H9 (cell line): Measurements from ENCODE around the gene GBE1. TPM values are rescaled to one million over a fixed set of nuclear protein-coding genes. Genes with fewer than 3 reads are reported as not detected.

Experiments
- DNase-seq: peaks from one replicate; pipeline ENCODE4 v3.0.0-alpha.2; 2017
- H2AFZ ChIP-seq: one replicate; pipeline ENCODE4 v1.6.1; 2013; ENCODE audit warnings: mild to moderate bottlenecking, low read length, control low read depth, moderate library complexity
- H2AK5ac ChIP-seq: 2 replicates; pipeline ENCODE4 v1.6.1; 2013; ENCODE audit warnings: low read length, control low read depth, mixed read lengths; ENCODE audit not compliant: insufficient read length
- H2BK120ac ChIP-seq: one replicate; pipeline ENCODE4 v1.6.1; 2013; ENCODE audit warnings: low read depth, mild to moderate bottlenecking, low read length, control low read depth, inconsistent platforms; ENCODE audit not compliant: poor library complexity, severe bottlenecking
- H2BK12ac ChIP-seq: 2 replicates; pipeline ENCODE4 v1.6.1; 2013; ENCODE audit warnings: low read length, control low read depth, mixed read lengths, low read depth; ENCODE audit not compliant: insufficient read length
- H2BK15ac ChIP-seq: 2 replicates; pipeline ENCODE4 v1.6.1; 2013; ENCODE audit warnings: low read depth, low read length, control low read depth
- H2BK20ac ChIP-seq: one replicate; pipeline ENCODE4 v1.6.1; 2013; ENCODE audit warnings: low read depth, mild to moderate bottlenecking, low read length, control low read depth, inconsistent platforms; ENCODE audit not compliant: poor library complexity, severe bottlenecking
- H2BK5ac ChIP-seq: 2 replicates; pipeline ENCODE4 v1.6.1; 2013; ENCODE audit warnings: low read length, control low read depth, mixed read lengths; ENCODE audit not compliant: insufficient read length
- H3K14ac ChIP-seq: 2 replicates; pipeline ENCODE4 v1.6.1; 2013; ENCODE audit warnings: low read length, control low read depth; ENCODE audit not compliant: insufficient read depth
- H3K18ac ChIP-seq: 2 replicates; pipeline ENCODE4 v1.6.1; 2013; ENCODE audit warnings: low read depth, mild to moderate bottlenecking, mixed read lengths, low read length, control low read depth; ENCODE audit not compliant: insufficient read length
- H3K23ac ChIP-seq: 2 replicates; pipeline ENCODE4 v1.6.1; 2013; ENCODE audit warnings: low read length, control low read depth, mixed read lengths, low read depth; ENCODE audit not compliant: insufficient read length
- H3K23me2 ChIP-seq: 2 replicates; pipeline ENCODE4 v1.6.1; 2013; ENCODE audit warnings: low read depth, mild to moderate bottlenecking, mixed read lengths, low read length, control low read depth; ENCODE audit not compliant: insufficient read length, poor library complexity, severe bottlenecking
- H3K27ac ChIP-seq: 2 replicates; pipeline ENCODE4 v1.5.1; 2013; ENCODE audit warnings: low read length, control low read depth, mixed read lengths, low read depth; ENCODE audit not compliant: insufficient read length
- H3K27me3 ChIP-seq: 2 replicates; pipeline ENCODE4 v1.6.1; 2013; ENCODE audit warnings: low read length, control low read depth, inconsistent platforms; ENCODE audit not compliant: insufficient read depth
- H3K4ac ChIP-seq: 2 replicates; pipeline ENCODE4 v1.6.1; 2013; ENCODE audit warnings: low read depth, mild to moderate bottlenecking, control low read depth, inconsistent platforms, low read length, moderate library complexity
- H3K4me1 ChIP-seq: 2 replicates; pipeline ENCODE4 v1.6.1; 2013; ENCODE audit warnings: low read length, control low read depth, inconsistent platforms; ENCODE audit not compliant: insufficient read depth
- H3K4me2 ChIP-seq: 2 replicates; pipeline ENCODE4 v1.6.1; 2013; ENCODE audit warnings: low read length, control low read depth, mixed read lengths; ENCODE audit not compliant: insufficient read length, insufficient read depth
- H3K56ac ChIP-seq: 2 replicates; pipeline ENCODE4 v1.6.1; 2013; ENCODE audit warnings: low read depth, mild to moderate bottlenecking, mixed read lengths, low read length, control low read depth; ENCODE audit not compliant: insufficient read length
- H3K79me1 ChIP-seq: 2 replicates; pipeline ENCODE4 v1.6.1; 2013; ENCODE audit warnings: low read depth, mild to moderate bottlenecking, moderate library complexity, low read length, control low read depth, inconsistent platforms; ENCODE audit not compliant: insufficient read depth, poor library complexity, severe bottlenecking
- H3K79me2 ChIP-seq: 2 replicates; pipeline ENCODE4 v1.6.1; 2013; ENCODE audit warnings: low read length, control low read depth, inconsistent platforms; ENCODE audit not compliant: insufficient read depth
- H3K9ac ChIP-seq: 2 replicates; pipeline ENCODE4 v1.6.1; 2013; ENCODE audit warnings: low read length, control low read depth, mixed read lengths; ENCODE audit not compliant: insufficient read length; ENCODE audit errors: extremely low read depth
- H3K9me3 ChIP-seq: one replicate; pipeline ENCODE4 v1.6.1; 2013; ENCODE audit warnings: low read depth, low read length, inconsistent platforms; ENCODE audit not compliant: control insufficient read depth
- H3T11ph ChIP-seq: one replicate; pipeline ENCODE4 v1.6.1; 2013; ENCODE audit warnings: mild to moderate bottlenecking, low read length, control low read depth, inconsistent platforms
- H4K20me1 ChIP-seq: one replicate; pipeline ENCODE4 v1.6.1; 2013; ENCODE audit not compliant: control insufficient read depth, insufficient read length, insufficient read depth
- H4K5ac ChIP-seq: 2 replicates; pipeline ENCODE4 v1.6.1; 2013; ENCODE audit warnings: low read depth, mild to moderate bottlenecking, mixed read lengths, low read length, control low read depth; ENCODE audit not compliant: insufficient read length
- H4K8ac ChIP-seq: replicated peaks from 2 replicates; pipeline ENCODE4 v1.6.1; 2013; ENCODE audit warnings: low read length, control low read depth, mixed read lengths, low read depth; ENCODE audit not compliant: insufficient read length
- H4K91ac ChIP-seq: 2 replicates; pipeline ENCODE4 v1.6.1; 2013; ENCODE audit warnings: low read depth, mild to moderate bottlenecking, moderate library complexity, mixed read lengths, low read length, control low read depth; ENCODE audit not compliant: insufficient read length
- H3K27ac Mint-ChIP-seq, 3 experiments: 2 replicates in 2 of 3; 3 replicates in 1 of 3; pipeline ENCODE4 v1.8.0; 2020 to 2021; ENCODE audit warnings: mixed read lengths in 3 of 3, mild to moderate bottlenecking in 1 of 3, moderate library complexity in 1 of 3
- H3K27me3 Mint-ChIP-seq: 2 replicates; pipeline ENCODE4 v1.8.0; 2021; ENCODE audit warnings: low read depth, mild to moderate bottlenecking, moderate library complexity, mixed read lengths
- H3K36me3 Mint-ChIP-seq, 3 experiments: 2 replicates in 2 of 3; 3 replicates in 1 of 3; pipeline ENCODE4 v1.8.0; 2020 to 2021; ENCODE audit warnings: low read depth in 3 of 3, mixed read lengths in 3 of 3; ENCODE audit not compliant: insufficient read depth in 1 of 3
- H3K4me1 Mint-ChIP-seq, 2 experiments: 2 replicates each; pipeline ENCODE4 v1.8.0; 2020; ENCODE audit warnings: mixed read lengths in 2 of 2
- H3K4me3 Mint-ChIP-seq, 2 experiments: 2 replicates in 1 of 2; 3 replicates in 1 of 2; pipeline ENCODE4 v1.8.0; 2020 to 2021; ENCODE audit warnings: mild to moderate bottlenecking in 2 of 2, mixed read lengths in 2 of 2, moderate library complexity in 1 of 2
- H3K9me3 Mint-ChIP-seq, 2 experiments: 2 replicates in 1 of 2; 3 replicates in 1 of 2; pipeline ENCODE4 v1.8.0; 2020; ENCODE audit warnings: mild to moderate bottlenecking in 2 of 2, mixed read lengths in 2 of 2, moderate library complexity in 1 of 2
- CTCF ChIP-seq: fragments of 200-600 bp; sonication (generic); conservative IDR thresholded peaks from 3 replicates; pipeline ENCODE4 v1.8.0; 2021; ENCODE audit warnings: antibody characterized with exemption, mild to moderate bottlenecking
- WGBS: extraction: QIAGEN DNeasy Blood & Tissue Kit; methylation state at CpG from one replicate; pipeline ENCODE4 v1.1.7; 2013; ENCODE audit warnings: missing lambda C conversion rate, low lambda C conversion rate, mixed read lengths; ENCODE audit not compliant: insufficient read length; ENCODE audit errors: extremely low coverage; 5-methylcytosine and 5-hydroxymethylcytosine counted together
- total RNA-seq: library from RNA; stranded (reverse); gene quantifications from 2 replicates; pipeline ENCODE4 v1.2.1, GENCODE V29; 2021

Gene GBE1
- total RNA-seq, 1 experiment from 2014 or later = 13.8 TPM

GRCh38 chr3:81684751-81685395 lies 76.6 kb downstream of the GBE1 start:
- no peaks in the 10 kb centered on the region for H3K27me3 Mint-ChIP-seq
- Histone ChIP-seq H3T11ph (no peak overlapping the region), H2BK5ac (no peak overlapping the region), H3K4me1 (no peaks in the 10 kb centered on the region), H2BK20ac (no peak overlapping the region), H2BK15ac (no peak overlapping the region), H3K14ac (no peak overlapping the region), H2BK12ac (no peak overlapping the region), H4K20me1 (no peaks in the 10 kb centered on the region), H3K9ac (no peak overlapping the region), H3K23me2 (no peaks in the 10 kb centered on the region), H3K23ac (no peak overlapping the region), H3K9me3 (no peaks in the 10 kb centered on the region), H3K79me1 (no peaks in the 10 kb centered on the region), H4K5ac (no peak overlapping the region), H4K8ac (no peak overlapping the region), H2AFZ (no peak overlapping the region), H2AK5ac (no peak overlapping the region), H3K18ac (no peak overlapping the region), H3K79me2 (no peaks in the 10 kb centered on the region), H3K4me2 (no peak overlapping the region), H3K27ac (no peak overlapping the region), H3K56ac (no peak overlapping the region), H2BK120ac (no peak overlapping the region), H3K4ac (no peak overlapping the region), H3K27me3 (no peaks in the 10 kb centered on the region), H4K91ac (no peak overlapping the region)
- H3K27ac Mint-ChIP-seq = no peak overlapping the region
- H3K36me3 Mint-ChIP-seq = no peaks in the 10 kb centered on the region
- H3K4me3 Mint-ChIP-seq = no peak overlapping the region
- TF ChIP-seq CTCF = no peak
- H3K4me1 Mint-ChIP-seq = peaks cover 2 to 3% of the 10 kb centered on the region in 2 experiments; a peak in 2 of 4 replicates
- no peak for DNase-seq
- H3K9me3 Mint-ChIP-seq = no peaks in the 10 kb centered on the region; a peak in 1 of 5 replicates
- WGBS = no CpG with 5 or more reads among the region's 4 CpGs
